Erythroblast (primary cell): ENCODE results near the gene GUCA2A.

ENCODE experiments used
- GATA1 ChIP-seq: IDR thresholded peaks from 2 replicates; pipeline ENCODE4 v1.6.1; 2011; ENCODE audit warnings: low read depth, mild to moderate bottlenecking, control low read depth, low read length, moderate library complexity
- POLR2A ChIP-seq: IDR thresholded peaks from 2 replicates; pipeline ENCODE4 v1.6.1; 2011; ENCODE audit warnings: mild to moderate bottlenecking, low read length

GRCh38 chr1:42175314-42176054 lies 10.9 kb upstream of the GUCA2A start:
- TF ChIP-seq POLR2A, result no peak
- no peak for TF ChIP-seq GATA1
